ENCODE results near the gene PLEKHG4B. TPM values are rescaled to one million over a fixed set of nuclear protein-coding genes. Genes with fewer than 3 reads are reported as not detected.

PLEKHG4B gene
- polyA plus RNA-seq, 4 donors = 9.1 to 21.6 (median 13.4) TPM

Other genes starting within 250 kb of the PLEKHG4B start
- under 1 TPM in 2 of 4 donors, not detected in 2; 0.08 to 0.11 TPM for gene LRRC14B, start 99.3 kb downstream of the PLEKHG4B start, polyA plus RNA-seq (ENCODE audit: insufficient read length in 4 of 4)
- gene CCDC127, start 126.0 kb downstream of the PLEKHG4B start, polyA plus RNA-seq (ENCODE audit: insufficient read length in 4 of 4) = 10 to 100 TPM; 11.2 to 16.6 (median 14.1) TPM
- 100 to 1,000 TPM; 139 to 150 (median 144) TPM for gene SDHA, start 126.2 kb downstream of the PLEKHG4B start, polyA plus RNA-seq (ENCODE audit: insufficient read length in 4 of 4)
- 100 to 1,000 TPM; 129 to 144 (median 132) TPM for gene PDCD6, start 179.5 kb downstream of the PLEKHG4B start, polyA plus RNA-seq (ENCODE audit: insufficient read length in 4 of 4)
- gene AHRR, start 229.5 kb downstream of the PLEKHG4B start, polyA plus RNA-seq (ENCODE audit: insufficient read length in 4 of 4) = 1 to 10 TPM; 1.9 to 3.2 (median 2.6) TPM

All from left renal cortex interstitium (tissue), 4 donors.